ENCODE results near the gene SLC25A51. TPM values are rescaled to one million over a fixed set of nuclear protein-coding genes. Genes with fewer than 3 reads are reported as not detected.

Gene SLC25A51
- total and polyA plus RNA-seq, 2 experiments from 2014 or later, result 5.3 to 22.0 TPM

DNA sequence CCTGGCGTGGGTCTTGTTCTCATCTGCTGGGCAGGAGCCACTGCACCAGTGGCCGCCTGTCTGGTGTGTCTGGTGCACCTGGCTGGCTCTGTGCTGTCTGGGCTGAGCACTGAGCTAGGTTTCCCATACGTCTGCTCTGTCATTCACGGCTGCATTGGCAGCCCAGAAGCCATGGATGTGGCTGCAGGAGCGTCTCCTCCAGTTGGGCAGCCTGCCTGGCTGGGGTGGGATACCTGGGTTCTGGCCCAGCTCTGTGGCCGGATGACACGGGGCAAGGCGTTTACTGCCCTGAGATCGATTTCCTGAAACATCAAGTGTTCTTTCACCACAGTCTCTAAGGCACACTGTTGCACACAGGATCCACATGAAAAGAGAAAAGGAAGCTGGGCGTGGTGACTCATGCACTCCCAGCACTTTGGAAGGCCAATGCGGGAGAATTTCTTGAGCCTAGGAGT lies 25.5 kb upstream of the SLC25A51 start (continued):
- TF ChIP-seq, protein P1, sequence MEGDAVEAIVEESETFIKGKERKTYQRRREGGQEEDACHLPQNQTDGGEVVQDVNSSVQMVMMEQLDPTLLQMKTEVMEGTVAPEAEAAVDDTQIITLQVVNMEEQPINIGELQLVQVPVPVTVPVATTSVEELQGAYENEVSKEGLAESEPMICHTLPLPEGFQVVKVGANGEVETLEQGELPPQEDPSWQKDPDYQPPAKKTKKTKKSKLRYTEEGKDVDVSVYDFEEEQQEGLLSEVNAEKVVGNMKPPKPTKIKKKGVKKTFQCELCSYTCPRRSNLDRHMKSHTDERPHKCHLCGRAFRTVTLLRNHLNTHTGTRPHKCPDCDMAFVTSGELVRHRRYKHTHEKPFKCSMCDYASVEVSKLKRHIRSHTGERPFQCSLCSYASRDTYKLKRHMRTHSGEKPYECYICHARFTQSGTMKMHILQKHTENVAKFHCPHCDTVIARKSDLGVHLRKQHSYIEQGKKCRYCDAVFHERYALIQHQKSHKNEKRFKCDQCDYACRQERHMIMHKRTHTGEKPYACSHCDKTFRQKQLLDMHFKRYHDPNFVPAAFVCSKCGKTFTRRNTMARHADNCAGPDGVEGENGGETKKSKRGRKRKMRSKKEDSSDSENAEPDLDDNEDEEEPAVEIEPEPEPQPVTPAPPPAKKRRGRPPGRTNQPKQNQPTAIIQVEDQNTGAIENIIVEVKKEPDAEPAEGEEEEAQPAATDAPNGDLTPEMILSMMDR (conservative IDR thresholded peaks at IDR 0.05; ENCODE audit: low read depth in 2 of 2), result no peak
- TF ChIP-seq EZH2phosphoT487 (IDR thresholded peaks at IDR 0.05; ENCODE audit: unreplicated experiment), result no peak
- TF ChIP-seq, protein P2, sequence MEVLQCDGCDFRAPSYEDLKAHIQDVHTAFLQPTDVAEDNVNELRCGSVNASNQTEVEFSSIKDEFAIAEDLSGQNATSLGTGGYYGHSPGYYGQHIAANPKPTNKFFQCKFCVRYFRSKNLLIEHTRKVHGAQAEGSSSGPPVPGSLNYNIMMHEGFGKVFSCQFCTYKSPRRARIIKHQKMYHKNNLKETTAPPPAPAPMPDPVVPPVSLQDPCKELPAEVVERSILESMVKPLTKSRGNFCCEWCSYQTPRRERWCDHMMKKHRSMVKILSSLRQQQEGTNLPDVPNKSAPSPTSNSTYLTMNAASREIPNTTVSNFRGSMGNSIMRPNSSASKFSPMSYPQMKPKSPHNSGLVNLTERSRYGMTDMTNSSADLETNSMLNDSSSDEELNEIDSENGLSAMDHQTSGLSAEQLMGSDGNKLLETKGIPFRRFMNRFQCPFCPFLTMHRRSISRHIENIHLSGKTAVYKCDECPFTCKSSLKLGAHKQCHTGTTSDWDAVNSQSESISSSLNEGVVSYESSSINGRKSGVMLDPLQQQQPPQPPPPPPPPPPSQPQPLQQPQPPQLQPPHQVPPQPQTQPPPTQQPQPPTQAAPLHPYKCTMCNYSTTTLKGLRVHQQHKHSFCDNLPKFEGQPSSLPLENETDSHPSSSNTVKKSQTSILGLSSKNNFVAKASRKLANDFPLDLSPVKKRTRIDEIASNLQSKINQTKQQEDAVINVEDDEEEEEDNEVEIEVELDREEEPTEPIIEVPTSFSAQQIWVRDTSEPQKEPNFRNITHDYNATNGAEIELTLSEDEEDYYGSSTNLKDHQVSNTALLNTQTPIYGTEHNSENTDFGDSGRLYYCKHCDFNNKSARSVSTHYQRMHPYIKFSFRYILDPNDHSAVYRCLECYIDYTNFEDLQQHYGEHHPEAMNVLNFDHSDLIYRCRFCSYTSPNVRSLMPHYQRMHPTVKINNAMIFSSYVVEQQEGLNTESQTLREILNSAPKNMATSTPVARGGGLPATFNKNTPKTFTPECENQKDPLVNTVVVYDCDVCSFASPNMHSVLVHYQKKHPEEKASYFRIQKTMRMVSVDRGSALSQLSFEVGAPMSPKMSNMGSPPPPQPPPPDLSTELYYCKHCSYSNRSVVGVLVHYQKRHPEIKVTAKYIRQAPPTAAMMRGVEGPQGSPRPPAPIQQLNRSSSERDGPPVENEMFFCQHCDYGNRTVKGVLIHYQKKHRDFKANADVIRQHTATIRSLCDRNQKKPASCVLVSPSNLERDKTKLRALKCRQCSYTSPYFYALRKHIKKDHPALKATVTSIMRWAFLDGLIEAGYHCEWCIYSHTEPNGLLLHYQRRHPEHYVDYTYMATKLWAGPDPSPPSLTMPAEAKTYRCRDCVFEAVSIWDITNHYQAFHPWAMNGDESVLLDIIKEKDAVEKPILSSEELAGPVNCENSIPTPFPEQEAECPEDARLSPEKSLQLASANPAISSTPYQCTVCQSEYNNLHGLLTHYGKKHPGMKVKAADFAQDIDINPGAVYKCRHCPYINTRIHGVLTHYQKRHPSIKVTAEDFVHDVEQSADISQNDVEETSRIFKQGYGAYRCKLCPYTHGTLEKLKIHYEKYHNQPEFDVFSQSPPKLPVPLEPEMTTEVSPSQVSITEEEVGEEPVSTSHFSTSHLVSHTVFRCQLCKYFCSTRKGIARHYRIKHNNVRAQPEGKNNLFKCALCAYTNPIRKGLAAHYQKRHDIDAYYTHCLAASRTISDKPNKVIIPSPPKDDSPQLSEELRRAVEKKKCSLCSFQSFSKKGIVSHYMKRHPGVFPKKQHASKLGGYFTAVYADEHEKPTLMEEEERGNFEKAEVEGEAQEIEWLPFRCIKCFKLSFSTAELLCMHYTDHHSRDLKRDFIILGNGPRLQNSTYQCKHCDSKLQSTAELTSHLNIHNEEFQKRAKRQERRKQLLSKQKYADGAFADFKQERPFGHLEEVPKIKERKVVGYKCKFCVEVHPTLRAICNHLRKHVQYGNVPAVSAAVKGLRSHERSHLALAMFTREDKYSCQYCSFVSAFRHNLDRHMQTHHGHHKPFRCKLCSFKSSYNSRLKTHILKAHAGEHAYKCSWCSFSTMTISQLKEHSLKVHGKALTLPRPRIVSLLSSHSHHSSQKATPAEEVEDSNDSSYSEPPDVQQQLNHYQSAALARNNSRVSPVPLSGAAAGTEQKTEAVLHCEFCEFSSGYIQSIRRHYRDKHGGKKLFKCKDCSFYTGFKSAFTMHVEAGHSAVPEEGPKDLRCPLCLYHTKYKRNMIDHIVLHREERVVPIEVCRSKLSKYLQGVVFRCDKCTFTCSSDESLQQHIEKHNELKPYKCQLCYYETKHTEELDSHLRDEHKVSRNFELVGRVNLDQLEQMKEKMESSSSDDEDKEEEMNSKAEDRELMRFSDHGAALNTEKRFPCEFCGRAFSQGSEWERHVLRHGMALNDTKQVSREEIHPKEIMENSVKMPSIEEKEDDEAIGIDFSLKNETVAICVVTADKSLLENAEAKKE (CRISPR knock-in tag; IDR thresholded peaks at IDR 0.05), result no peak

DNA sequence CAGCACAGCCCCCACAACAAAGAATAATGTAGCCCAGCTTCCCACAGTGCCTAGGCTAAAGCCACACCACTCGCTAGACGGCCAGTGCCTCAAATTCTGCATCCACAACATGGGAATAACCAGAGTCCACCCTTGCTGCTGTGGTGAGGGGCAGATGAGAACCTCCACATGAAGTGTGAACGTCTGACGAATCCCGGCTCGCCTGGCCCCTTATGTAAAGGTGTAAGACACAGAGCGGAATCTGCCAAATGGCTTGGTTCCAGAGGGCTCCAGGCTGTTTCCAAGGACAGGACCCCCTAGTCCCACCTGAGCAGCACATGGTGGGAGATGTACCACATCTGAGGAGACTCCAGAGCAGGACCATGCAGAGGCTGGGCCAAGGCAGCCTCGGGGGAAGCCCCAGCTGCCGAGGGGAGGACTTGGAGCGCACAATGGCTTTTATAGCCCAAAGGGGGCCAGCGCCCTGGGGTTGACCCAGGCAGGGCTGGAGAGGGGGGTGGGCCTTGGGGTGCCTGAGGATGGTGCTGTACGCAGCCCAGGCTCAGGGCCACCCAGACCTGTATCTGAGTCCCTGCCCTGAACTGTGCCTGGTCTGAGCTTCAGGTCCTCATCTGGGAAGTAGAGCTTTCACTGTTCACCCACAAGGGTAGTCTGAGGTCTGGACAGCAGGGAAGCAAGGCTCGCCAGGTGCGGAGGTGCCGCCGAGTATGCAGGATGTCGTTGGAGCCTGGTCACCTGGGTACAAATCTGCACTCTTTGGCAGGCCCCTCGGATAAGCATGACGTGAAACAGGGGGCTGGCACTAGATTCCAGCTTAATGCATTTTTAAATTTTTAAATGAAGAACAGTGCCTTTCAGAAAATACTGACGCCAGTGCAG lies 24.9 kb upstream of the SLC25A51 start:
- Histone ChIP-seq H3K4me2 (no peak overlapping the region), H2AFZ (no peak overlapping the region), H3K9me2 (ENCODE audit: insufficient read depth) (0 out of 2 replicates have a peak, but pooled peaks cover 5% of the 10 kb centered on the region), H3K4me3 (no peak overlapping the region), H3K79me2 (replicated peaks; ENCODE audit: insufficient read depth) (no peaks in the 10 kb centered on the region), H3K36me3 (ENCODE audit: insufficient read depth) (no peaks in the 10 kb centered on the region), H3K27ac (ENCODE audit: low read depth) (no peak overlapping the region), H4K20me1 (replicated peaks; ENCODE audit: insufficient read depth) (no peaks in the 10 kb centered on the region), H3K4me1 (ENCODE audit: insufficient read depth) (peaks cover 6% of the 10 kb centered on the region; the same call in 1 of the 2 replicates), H3K27me3 (ENCODE audit: insufficient read depth) (no peaks in the 10 kb centered on the region), H3F3A (replicated peaks; ENCODE audit: low read depth) (no peaks in the 10 kb centered on the region)
- H3K27me3 Mint-ChIP-seq (ENCODE audit: insufficient read depth, low read depth, poor library complexity), result peaks cover 11% of the 10 kb centered on the region
- H3K9me3 Mint-ChIP-seq, result no peaks in the 10 kb centered on the region; the same call in 2 of the 3 replicates
- peaks cover 21% of the 10 kb centered on the region for H3K4me1 Mint-ChIP-seq
- no peak overlapping the region; the same call in 1 of the 2 replicates for H3K27ac Mint-ChIP-seq
- no peak for TF ChIP-seq CREB1 (CRISPR knock-in tag; IDR thresholded peaks at IDR 0.05; ENCODE audit: low read depth)
- TF ChIP-seq ZNF331 (CRISPR knock-in tag; IDR thresholded peaks at IDR 0.05; ENCODE audit: low read depth), result no peak
- TF ChIP-seq, protein P1 (conservative IDR thresholded peaks at IDR 0.05; ENCODE audit: low read depth in 2 of 2), result no peak
- no peak for TF ChIP-seq ZNF114 (CRISPR knock-in tag; IDR thresholded peaks at IDR 0.05)
- TF ChIP-seq STAT1 (IDR thresholded peaks at IDR 0.05; ENCODE audit: unreplicated experiment), result no peak
- H3K4me3 Mint-ChIP-seq, result no peak overlapping the region
- ATAC-seq (no peak; the same call in 2 of the 3 replicates), DNase-seq (ENCODE audit: low spot score) (no peak)
- H3K36me3 Mint-ChIP-seq (ENCODE audit: low read depth), result no peaks in the 10 kb centered on the region

Data from GM23338 (cell line).